HepG2 (cell line): Measurements from ENCODE around the gene CCDC33. TPM values are rescaled to one million over a fixed set of nuclear protein-coding genes. Genes with fewer than 3 reads are reported as not detected.
A peak's percentile ranks its signal among the peaks of the same experiment; 100 is the strongest.

Source experiments
- ATF3 ChIP-seq: sonication (generic); formaldehyde crosslinking; IDR thresholded peaks from 2 replicates; pipeline ENCODE4 v1.4.0; 2020; ENCODE audit warnings: missing genetic modification reagents
- CBX1 ChIP-seq: IDR thresholded peaks from one replicate; pipeline ENCODE4 v1.6.1; 2016; ENCODE audit warnings: antibody characterized with exemption, low read depth
- DR1 ChIP-seq: sonication (generic); formaldehyde crosslinking; IDR thresholded peaks from 2 replicates; pipeline ENCODE4 v1.8.0; 2021; ENCODE audit warnings: mild to moderate bottlenecking, missing genetic modification reagents, inconsistent platforms
- GTF2F1 ChIP-seq: fragments of 150-350 bp; IDR thresholded peaks from 2 replicates; pipeline ENCODE4 v1.6.1; 2014; ENCODE audit warnings: low read length
- HDAC2 ChIP-seq: sonication (generic); formaldehyde crosslinking; IDR thresholded peaks from 2 replicates; pipeline ENCODE4 v1.4.0; 2020; ENCODE audit warnings: missing genetic modification reagents
- HES4 ChIP-seq: sonication (generic); formaldehyde crosslinking; IDR thresholded peaks from 2 replicates; pipeline ENCODE4 v1.9.0; 2021; ENCODE audit warnings: mild to moderate bottlenecking, missing genetic modification reagents, borderline replicate concordance
- MED13 ChIP-seq: sonication (generic); formaldehyde crosslinking; IDR thresholded peaks from 2 replicates; pipeline ENCODE4 v1.5.0; 2020; ENCODE audit warnings: missing genetic modification reagents
- MTA1 ChIP-seq: sonication (generic); formaldehyde crosslinking; IDR thresholded peaks from 2 replicates; pipeline ENCODE4 v1.4.0; 2020; ENCODE audit warnings: missing genetic modification reagents, mild to moderate bottlenecking, borderline replicate concordance
- NFYB ChIP-seq: sonication (generic); formaldehyde crosslinking; IDR thresholded peaks from 2 replicates; pipeline ENCODE4 v1.4.0; 2020; ENCODE audit warnings: missing genetic modification reagents
- REXO4 ChIP-seq: sonication (generic); formaldehyde crosslinking; IDR thresholded peaks from 2 replicates; pipeline ENCODE4 v1.8.0; 2022; ENCODE audit warnings: missing genetic modification reagents, mild to moderate bottlenecking, borderline replicate concordance
- SP2 ChIP-seq: sonication (generic); formaldehyde crosslinking; IDR thresholded peaks from 2 replicates; pipeline ENCODE4 v1.5.1; 2020; ENCODE audit warnings: mild to moderate bottlenecking, missing genetic modification reagents
- SRSF4 ChIP-seq: fragments of 200-400 bp; formaldehyde crosslinking; IDR thresholded peaks from one replicate; pipeline ENCODE4 v1.6.1; 2018; ENCODE audit warnings: mild to moderate bottlenecking, low read depth, low read length, moderate library complexity; ENCODE audit not compliant: poor library complexity, severe bottlenecking
- TAF15 ChIP-seq: fragments of 200-400 bp; formaldehyde crosslinking; IDR thresholded peaks from one replicate; pipeline ENCODE4 v1.6.1; 2018; ENCODE audit warnings: mild to moderate bottlenecking, low read depth, low read length; ENCODE audit not compliant: poor library complexity, severe bottlenecking
- TARDBP ChIP-seq: sonication (generic); formaldehyde crosslinking; IDR thresholded peaks from 2 replicates; pipeline ENCODE4 v1.8.0; 2022; ENCODE audit warnings: mild to moderate bottlenecking, missing genetic modification reagents
- TSC22D2 ChIP-seq: sonication (generic); formaldehyde crosslinking; IDR thresholded peaks from 2 replicates; pipeline ENCODE4 v1.5.1; 2020; ENCODE audit warnings: missing genetic modification reagents, mild to moderate bottlenecking, borderline replicate concordance
- YEATS4 ChIP-seq: sonication (generic); formaldehyde crosslinking; IDR thresholded peaks from 2 replicates; pipeline ENCODE4 v1.4.0; 2020; ENCODE audit warnings: missing genetic modification reagents, borderline replicate concordance
- ZBTB42 ChIP-seq: sonication (generic); formaldehyde crosslinking; IDR thresholded peaks from 2 replicates; pipeline ENCODE4 v1.5.0; 2020; ENCODE audit warnings: mild to moderate bottlenecking, missing genetic modification reagents
- ZMYM2 ChIP-seq: sonication (generic); formaldehyde crosslinking; IDR thresholded peaks from 2 replicates; pipeline ENCODE4 v1.8.0; 2022; ENCODE audit warnings: mild to moderate bottlenecking, missing genetic modification reagents
- ZNF264 ChIP-seq: sonication (generic); formaldehyde crosslinking; IDR thresholded peaks from 2 replicates; pipeline ENCODE4 v1.4.0; 2020; ENCODE audit warnings: missing genetic modification reagents
- ZNF484 ChIP-seq: sonication (generic); formaldehyde crosslinking; IDR thresholded peaks from 2 replicates; pipeline ENCODE4 v1.5.1; 2020; ENCODE audit warnings: mild to moderate bottlenecking, low read depth, missing genetic modification reagents, borderline replicate concordance
- ZNF563 ChIP-seq: sonication (generic); formaldehyde crosslinking; IDR thresholded peaks from 2 replicates; pipeline ENCODE4 v1.8.0; 2022; ENCODE audit warnings: mild to moderate bottlenecking, moderate library complexity, missing genetic modification reagents
- ZNF580 ChIP-seq: IDR thresholded peaks from 2 replicates; pipeline ENCODE4 v1.6.1; 2016; ENCODE audit warnings: low read depth, borderline replicate concordance
- ZNF777 ChIP-seq: sonication (generic); formaldehyde crosslinking; IDR thresholded peaks from 2 replicates; pipeline ENCODE4 v1.4.0; 2020; ENCODE audit warnings: missing genetic modification reagents
- ZZZ3 ChIP-seq: sonication (generic); formaldehyde crosslinking; IDR thresholded peaks from 2 replicates; pipeline ENCODE4 v1.4.0; 2020; ENCODE audit warnings: missing genetic modification reagents, mild to moderate bottlenecking, borderline replicate concordance
- polyA plus RNA-seq, 8 experiments: library from polyadenylated mRNA; depleted of rRNA in 3 of 8; stranded (reverse) in 7 of 8; unstranded in 1 of 8; fragments of >200 nt; fragmentation: Illumina TruSeq in 4 of 8; extraction: Trizol in 4 of 8; gene quantifications; 2 replicates each; pipeline versions ENCODE4 v1.2.1 to v1.2.3, GENCODE V29; 2011 to 2016; ENCODE audit warnings: low read depth in 4 of 8, missing spikeins in 1 of 8, mixed read lengths in 1 of 8; ENCODE audit not compliant: insufficient read depth in 1 of 8
- total RNA-seq, 5 experiments: library from RNA; depleted of rRNA; stranded (reverse); fragments of >200 nt; fragmentation: Illumina TruSeq; extraction: Trizol; gene quantifications; 2 replicates each; pipeline ENCODE4 v1.2.3, GENCODE V29; 2016; ENCODE audit warnings: low read depth in 1 of 5
- TF ChIP-seq, protein P1 (sequence below): sonication (generic); formaldehyde crosslinking; IDR thresholded peaks from 2 replicates; pipeline ENCODE4 v1.9.0; 2021; ENCODE audit warnings: missing genetic modification reagents, borderline replicate concordance

The CCDC33 gene
- total and polyA plus RNA-seq, 2 of the 13 experiments (the other 11 are each of a cell fraction or from before 2014, with no cell fraction given) = 0.30 TPM; not detected in 1

DNA sequence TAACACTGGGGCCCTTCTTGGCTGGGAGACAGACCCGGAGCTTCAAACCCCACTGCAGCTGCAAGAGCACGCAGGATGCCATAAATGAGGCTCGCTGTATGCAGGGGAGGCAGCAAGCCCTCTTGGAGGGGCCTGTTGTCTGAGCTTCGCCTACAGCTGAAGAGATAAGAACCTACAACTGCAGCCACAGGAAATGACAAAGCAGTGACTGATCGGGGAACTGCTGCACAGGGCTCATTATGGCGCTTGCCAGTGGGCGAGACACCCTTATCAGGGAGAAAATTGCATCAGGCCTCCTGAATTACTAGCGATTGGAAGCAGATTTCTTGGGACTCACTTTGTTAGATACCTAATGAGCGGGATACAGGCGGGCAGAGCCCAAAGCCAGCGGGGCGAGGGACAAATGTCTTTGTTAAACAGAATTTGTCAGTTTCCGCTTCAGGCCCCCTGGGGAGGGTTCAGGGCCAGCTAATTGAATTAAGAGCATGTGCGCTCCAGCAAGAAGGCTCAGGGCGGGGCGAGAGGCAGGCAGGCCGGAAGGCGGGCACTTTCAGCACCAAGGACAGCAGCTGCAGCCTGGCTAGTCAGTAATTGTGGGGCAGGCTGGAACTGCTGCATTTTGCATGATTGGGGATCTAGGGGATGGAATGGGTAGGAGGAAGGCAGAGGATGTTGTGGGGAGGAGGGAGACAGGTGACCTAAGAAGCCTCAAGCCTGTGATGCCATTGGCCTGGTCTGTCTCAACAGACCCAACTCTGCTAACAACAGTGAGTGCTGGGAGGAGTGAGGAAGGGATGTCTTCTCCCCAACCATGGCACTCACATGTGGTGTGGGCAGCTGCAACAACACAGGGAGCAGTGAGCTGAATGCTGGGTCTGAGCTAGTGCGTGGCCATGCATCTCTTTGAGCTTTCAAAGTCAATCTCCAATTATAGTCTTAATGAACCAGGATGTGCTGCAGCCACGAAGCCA is 55.3 kb downstream of the CCDC33 start (continued):
- TF ChIP-seq ZNF777 (CRISPR knock-in tag) (peak; percentile 66; the same call in 1 of the 2 replicates), SRSF4 (no peak), MTA1 (CRISPR knock-in tag) (no peak), MED13 (peak; percentile 73; the same call in 1 of the 2 replicates), NFYB (CRISPR knock-in tag) (no peak), TAF15 (no peak), ZNF264 (peak; percentile 82), ZBTB42 (CRISPR knock-in tag) (no peak), TSC22D2 (peak; percentile 98), ZNF563 (CRISPR knock-in tag) (peak; percentile 78; the same call in 1 of the 2 replicates), ZMYM2 (CRISPR knock-in tag) (no peak), ZNF484 (peak; percentile 35; the same call in 1 of the 2 replicates), YEATS4 (peak; percentile 33; the same call in 1 of the 2 replicates), TARDBP (CRISPR knock-in tag) (no peak), ZZZ3 (CRISPR knock-in tag) (no peak), ZNF580 (CRISPR knock-in tag) (peak; percentile 95; the same call in 1 of the 2 replicates), HES4 (CRISPR knock-in tag) (peak; percentile 96), SP2 (no peak), DR1 (no peak), CBX1 (no peak), GTF2F1 (no peak), ATF3 (CRISPR knock-in tag) (peak; percentile 68; the same call in 1 of the 2 replicates), REXO4 (CRISPR knock-in tag) (no peak), HDAC2 (CRISPR knock-in tag) (peak; percentile 61; the same call in 1 of the 2 replicates)
- TF ChIP-seq, protein P1, sequence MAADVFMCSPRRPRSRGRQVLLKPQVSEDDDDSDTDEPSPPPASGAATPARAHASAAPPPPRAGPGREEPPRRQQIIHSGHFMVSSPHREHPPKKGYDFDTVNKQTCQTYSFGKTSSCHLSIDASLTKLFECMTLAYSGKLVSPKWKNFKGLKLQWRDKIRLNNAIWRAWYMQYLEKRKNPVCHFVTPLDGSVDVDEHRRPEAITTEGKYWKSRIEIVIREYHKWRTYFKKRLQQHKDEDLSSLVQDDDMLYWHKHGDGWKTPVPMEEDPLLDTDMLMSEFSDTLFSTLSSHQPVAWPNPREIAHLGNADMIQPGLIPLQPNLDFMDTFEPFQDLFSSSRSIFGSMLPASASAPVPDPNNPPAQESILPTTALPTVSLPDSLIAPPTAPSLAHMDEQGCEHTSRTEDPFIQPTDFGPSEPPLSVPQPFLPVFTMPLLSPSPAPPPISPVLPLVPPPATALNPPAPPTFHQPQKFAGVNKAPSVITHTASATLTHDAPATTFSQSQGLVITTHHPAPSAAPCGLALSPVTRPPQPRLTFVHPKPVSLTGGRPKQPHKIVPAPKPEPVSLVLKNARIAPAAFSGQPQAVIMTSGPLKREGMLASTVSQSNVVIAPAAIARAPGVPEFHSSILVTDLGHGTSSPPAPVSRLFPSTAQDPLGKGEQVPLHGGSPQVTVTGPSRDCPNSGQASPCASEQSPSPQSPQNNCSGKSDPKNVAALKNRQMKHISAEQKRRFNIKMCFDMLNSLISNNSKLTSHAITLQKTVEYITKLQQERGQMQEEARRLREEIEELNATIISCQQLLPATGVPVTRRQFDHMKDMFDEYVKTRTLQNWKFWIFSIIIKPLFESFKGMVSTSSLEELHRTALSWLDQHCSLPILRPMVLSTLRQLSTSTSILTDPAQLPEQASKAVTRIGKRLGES (CRISPR knock-in tag) = peak; percentile 93
